GM12873 (cell line): ENCODE results near the gene VPS39.

Experiments
- TF ChIP-seq, protein P1 (sequence below): IDR thresholded peaks from 2 replicates; pipeline ENCODE4 v1.5.1; 2012; ENCODE audit warnings: low read depth, mild to moderate bottlenecking, moderate library complexity, low read length, control low read depth; ENCODE audit not compliant: insufficient read depth; ENCODE audit errors: missing control alignments

Gene VPS39

DNA sequence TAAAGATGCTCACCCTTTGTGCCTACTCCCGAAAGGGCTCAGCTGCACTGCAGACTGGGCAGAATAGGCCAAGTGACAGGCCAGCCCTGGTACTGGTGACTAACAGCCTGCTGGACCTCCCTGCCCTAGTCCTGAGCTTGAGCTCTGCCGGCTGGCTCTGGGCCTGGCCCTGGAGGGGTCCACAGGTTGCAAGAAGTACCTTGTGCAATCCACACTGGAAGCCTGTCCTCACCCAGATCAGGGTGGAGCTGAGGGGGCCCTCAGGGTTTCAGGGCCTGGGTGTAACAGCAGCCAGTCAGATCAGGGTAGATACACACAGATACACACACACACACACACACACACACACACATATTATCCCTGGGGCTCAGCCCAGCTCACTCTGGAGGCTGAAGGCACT is 86.4 kb downstream of the VPS39 start:
- TF ChIP-seq, protein P1, sequence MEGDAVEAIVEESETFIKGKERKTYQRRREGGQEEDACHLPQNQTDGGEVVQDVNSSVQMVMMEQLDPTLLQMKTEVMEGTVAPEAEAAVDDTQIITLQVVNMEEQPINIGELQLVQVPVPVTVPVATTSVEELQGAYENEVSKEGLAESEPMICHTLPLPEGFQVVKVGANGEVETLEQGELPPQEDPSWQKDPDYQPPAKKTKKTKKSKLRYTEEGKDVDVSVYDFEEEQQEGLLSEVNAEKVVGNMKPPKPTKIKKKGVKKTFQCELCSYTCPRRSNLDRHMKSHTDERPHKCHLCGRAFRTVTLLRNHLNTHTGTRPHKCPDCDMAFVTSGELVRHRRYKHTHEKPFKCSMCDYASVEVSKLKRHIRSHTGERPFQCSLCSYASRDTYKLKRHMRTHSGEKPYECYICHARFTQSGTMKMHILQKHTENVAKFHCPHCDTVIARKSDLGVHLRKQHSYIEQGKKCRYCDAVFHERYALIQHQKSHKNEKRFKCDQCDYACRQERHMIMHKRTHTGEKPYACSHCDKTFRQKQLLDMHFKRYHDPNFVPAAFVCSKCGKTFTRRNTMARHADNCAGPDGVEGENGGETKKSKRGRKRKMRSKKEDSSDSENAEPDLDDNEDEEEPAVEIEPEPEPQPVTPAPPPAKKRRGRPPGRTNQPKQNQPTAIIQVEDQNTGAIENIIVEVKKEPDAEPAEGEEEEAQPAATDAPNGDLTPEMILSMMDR: no peak

DNA sequence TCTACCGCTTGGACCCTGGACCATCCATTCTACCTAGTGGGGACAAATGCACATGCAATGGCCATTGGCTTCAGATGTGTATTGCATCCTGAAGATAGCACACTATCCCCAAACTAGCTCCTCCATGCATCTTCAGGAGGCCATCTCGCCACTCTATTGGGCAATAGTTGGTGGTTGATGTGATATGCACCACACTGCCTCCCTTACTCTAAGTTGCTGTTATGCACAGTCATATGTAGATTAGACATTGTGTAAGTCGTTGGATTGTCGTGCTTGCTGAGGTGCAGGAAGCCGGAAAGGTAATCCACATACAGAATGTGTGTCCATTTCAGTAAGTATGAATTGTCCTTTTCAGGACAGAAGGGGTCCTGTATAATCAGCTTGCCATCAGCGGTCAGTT is 87.1 kb downstream of the VPS39 start:
- TF ChIP-seq, protein P1: no peak

DNA sequence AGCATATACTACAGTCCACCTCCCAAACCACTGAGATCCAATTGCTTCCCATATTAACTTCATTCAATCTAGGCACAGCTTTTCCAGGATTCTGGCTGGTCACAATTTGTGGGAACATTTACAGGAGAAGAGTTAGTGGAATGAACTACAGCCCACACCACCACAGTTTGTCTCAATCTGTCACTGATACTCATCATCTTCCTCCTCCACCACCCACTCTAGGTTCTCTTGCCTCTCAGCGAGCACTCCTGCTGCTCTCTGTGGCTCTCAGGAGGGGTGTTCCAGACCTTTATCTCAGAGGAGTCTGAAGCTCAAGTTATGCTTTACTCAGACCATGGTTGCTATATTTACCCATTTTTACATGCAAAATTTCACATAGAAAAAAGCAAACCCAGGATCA is 87.8 kb downstream of the VPS39 start:
- TF ChIP-seq, protein P1: no peak

DNA sequence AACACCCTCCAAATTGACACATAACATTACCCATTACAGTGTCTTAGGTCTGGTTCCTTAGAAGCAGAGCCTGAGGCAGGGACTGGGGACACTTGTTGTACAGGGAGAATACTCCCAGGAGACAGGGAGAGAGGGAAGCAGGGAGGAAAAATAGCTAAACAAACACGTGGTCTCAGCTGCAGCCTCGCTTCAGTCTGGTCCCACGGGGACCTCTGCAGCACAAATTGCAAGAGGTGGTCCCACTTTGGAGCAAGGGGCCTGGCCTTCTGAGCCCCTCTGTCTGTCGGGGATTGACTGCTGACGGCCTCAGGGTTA is 88.7 kb downstream of the VPS39 start:
- TF ChIP-seq, protein P1: no peak

DNA sequence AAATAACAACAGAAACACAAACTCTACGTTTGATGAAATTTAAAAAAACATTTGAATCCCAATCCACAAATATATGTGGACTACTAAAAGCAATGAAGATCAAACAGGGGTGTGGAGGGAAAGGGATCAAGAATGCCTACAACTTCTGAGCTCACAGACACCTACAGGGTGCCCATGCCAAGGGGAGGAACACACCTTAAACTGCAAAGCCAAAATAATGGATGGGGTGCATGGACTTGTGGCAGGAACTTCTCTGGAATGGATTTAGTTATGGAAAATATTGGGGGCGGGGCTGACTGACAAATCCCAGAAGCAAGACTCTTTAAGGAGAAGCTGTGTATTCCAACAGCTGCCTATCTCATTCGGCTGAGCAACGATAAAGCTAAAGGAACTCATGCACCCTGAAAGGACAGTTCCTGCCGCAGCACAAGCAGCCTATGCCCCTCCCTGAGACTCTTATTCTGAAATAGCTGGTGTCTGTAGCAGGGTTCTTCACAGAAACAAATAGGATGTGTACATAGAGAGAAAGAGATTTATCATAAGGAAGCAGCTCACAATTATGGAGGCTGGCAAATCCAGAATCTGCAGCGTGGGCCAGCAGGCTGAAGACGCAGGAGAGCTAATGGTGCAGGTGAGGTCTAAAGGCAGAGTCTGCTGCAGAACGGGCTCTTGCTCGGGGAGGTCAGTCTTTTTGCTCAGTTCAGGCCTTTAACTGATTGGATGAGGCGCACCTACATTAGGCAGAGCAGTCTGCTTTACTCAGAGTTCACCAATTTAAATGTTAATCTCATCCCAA is 89.3 kb downstream of the VPS39 start:
- TF ChIP-seq, protein P1: no peak

DNA sequence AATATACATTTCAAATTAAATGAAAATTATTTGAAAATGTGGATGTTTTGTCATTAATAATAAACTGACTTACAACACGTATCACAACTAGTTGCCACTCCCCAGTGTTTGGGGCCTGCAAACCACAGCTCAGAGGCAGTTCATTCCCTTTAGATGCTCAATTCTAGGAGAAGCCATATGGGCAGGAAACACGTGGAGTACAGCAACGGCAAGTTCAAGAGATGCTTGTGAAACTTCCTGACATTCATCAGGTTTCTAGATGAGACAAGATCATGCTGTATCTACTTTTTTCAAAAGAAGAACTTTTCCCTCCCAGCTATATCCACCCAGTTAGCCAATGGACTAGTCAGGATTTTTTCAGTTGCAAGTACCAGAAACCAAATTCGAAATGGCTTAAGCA is 96.2 kb downstream of the VPS39 start:
- TF ChIP-seq, protein P1: no peak

DNA sequence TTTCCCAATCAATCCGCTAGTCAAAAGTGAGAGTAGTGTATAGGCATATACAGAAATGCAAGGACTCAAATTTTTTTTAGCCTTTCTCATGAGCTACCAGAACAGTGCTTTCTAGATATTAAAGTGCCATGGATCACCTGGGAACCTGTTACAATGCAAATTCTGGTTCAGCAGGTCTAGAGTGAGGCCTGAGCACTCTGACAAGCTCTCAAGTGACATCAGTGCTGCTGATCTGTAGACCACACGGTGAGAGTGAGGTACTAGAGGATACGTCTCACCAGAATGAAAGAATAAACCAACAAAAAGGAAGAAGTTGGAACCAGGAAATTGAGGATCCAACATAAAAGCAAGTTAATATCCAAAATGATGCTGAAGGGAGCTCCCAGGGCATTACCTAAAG is 97.7 kb downstream of the VPS39 start:
- TF ChIP-seq, protein P1: no peak
